ENCODE measurements around the gene FSIP2. TPM values are rescaled to one million over a fixed set of nuclear protein-coding genes. Genes with fewer than 3 reads are reported as not detected.

Gene FSIP2
- total and polyA plus RNA-seq, 2 donors (not counting 3 experiments of a cell fraction or from before 2014, with no cell fraction given): 0.04 to 0.24 TPM

- H4K20me1 ChIP-seq (replicated peaks; ENCODE audit: control insufficient read depth, extremely low read depth, insufficient read depth, low read length): no peaks in the 10 kb centered on the region
- no peak for FAIRE-seq
- H3K4me1 ChIP-seq (ENCODE audit: control insufficient read depth, extremely low read depth, insufficient read depth, low read length): no peaks in the 10 kb centered on the region
- H3K27ac ChIP-seq (ENCODE audit: insufficient read depth, low read depth, low read length): no peak overlapping the region
- intact Hi-C loops (cut with micrococcal nuclease) (no loop called here), dilution Hi-C loops (cut with MboI; ENCODE audit: extremely low pct_ligation_motif_present, low sequenced_read_pairs) (no loop called here)
- no peak overlapping the region for H3K9ac ChIP-seq (replicated peaks; ENCODE audit: extremely low read depth, insufficient read depth, low read length)
- H3K36me3 ChIP-seq (ENCODE audit: control insufficient read depth in 2 of 2, extremely low read depth in 1 of 2, insufficient read depth in 2 of 2, low read length in 2 of 2): no peaks in the 10 kb centered on the region
- no peaks in the 10 kb centered on the region for H3K79me2 ChIP-seq (ENCODE audit: control insufficient read depth, insufficient read depth, low read length)
- H2AFZ ChIP-seq (ENCODE audit: low read depth, low read length): no peak overlapping the region
- POLR2A ChIA-PET: no interaction called here
- TF ChIP-seq GATA2 (IDR thresholded peaks at IDR 0.05; ENCODE audit: insufficient read depth, insufficient read length, low read depth, low read length): no peak
- no peak for TF ChIP-seq POLR2AphosphoS5 (IDR thresholded peaks at IDR 0.05; ENCODE audit: insufficient read depth, low read depth, low read length)
- TF ChIP-seq EZH2 (IDR thresholded peaks at IDR 0.05; ENCODE audit: borderline replicate concordance, low read depth, low read length, severe bottlenecking): no peak
- no peak for TF ChIP-seq FOS (IDR thresholded peaks at IDR 0.05; ENCODE audit: borderline replicate concordance, insufficient read depth, low read length)
- no peak for TF ChIP-seq MAX (IDR thresholded peaks at IDR 0.05; ENCODE audit: insufficient read depth, insufficient read length)
- TF ChIP-seq CTCF (IDR thresholded peaks at IDR 0.05; ENCODE audit: extremely low read depth in 1 of 2, insufficient read depth in 1 of 2, low read depth in 1 of 2, low read length in 2 of 2): no peak
- no peak for DNase-seq (ENCODE audit: low read depth, low spot score)
- no peak overlapping the region for H3K4me2 ChIP-seq (ENCODE audit: insufficient read depth, low read length)
- CTCF ChIA-PET: interaction anchor here (1.6 kb wide), 1 partner anchor 32 kb away, joined by 3 read pairs; the partner anchor contains the start of gene FSIP2
- H3K9me3 ChIP-seq (replicated peaks; ENCODE audit: control insufficient read depth, insufficient read depth, low read length): no peaks in the 10 kb centered on the region
- H3K4me3 ChIP-seq (replicated peaks in 1 of 3; ENCODE audit: insufficient read depth in 1 of 3, low read depth in 1 of 3, low read length in 3 of 3): no peak overlapping the region
- no peaks in the 10 kb centered on the region for H3K9me1 ChIP-seq (replicated peaks; ENCODE audit: control insufficient read depth, extremely low read depth, insufficient read depth, low read length)
- H3K27me3 ChIP-seq (ENCODE audit: control insufficient read depth in 2 of 2, insufficient read depth in 2 of 2, low read length in 2 of 2): no peaks in the 10 kb centered on the region
- BruUV-seq (replicated peaks): no TSS peak
Observed at GRCh38 chr2:185771396-185771795, 32.8 kb downstream of the FSIP2 start.

Measured in endothelial cell of umbilical vein (primary cell).